GM18526 (cell line): ENCODE measurements around the gene PFKFB1.

Experiments
- POLR2A ChIP-seq: IDR thresholded peaks from 3 replicates; pipeline ENCODE4 v1.6.1; 2011; ENCODE audit not compliant: insufficient read length; ENCODE audit errors: extremely low read depth

The PFKFB1 gene

DNA sequence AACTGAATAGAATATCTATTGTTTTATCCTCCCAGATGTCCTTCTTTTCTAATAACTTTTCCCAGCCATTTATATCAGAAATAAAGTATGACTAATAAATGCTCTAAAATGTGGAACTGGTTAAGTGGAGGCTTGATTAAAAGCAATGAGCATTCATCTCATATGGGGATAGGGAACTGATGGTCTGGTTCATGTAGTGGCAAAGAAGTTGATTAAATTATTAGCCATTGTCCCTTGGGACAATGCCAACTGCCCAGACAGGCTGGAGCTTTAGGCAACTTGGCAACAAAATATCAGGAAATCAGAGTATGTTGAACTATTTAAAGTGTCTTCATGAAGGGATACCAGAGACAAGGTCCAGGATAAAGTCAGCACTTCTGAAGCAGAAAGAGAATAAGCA lies 49.2 kb downstream of the PFKFB1 start:
- no peak for TF ChIP-seq POLR2A

DNA sequence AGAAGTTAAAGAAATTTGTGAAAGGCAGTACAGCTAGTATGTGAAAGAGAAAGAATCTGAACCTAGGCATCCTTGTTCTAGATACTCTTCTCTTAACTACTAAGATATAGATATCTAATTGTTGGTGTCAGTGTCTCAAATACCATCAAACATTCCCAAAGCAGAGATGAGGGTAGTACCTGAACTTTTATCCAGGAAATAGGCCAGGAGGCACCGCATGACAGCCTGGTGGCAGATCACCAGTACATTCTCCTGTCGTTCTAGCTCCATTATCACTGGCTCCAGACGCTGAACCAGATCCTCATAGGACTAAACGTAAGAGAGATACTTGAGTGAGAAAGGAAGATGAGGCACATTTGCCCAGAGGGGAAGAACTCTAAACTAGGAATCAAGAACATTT lies 56.6 kb downstream of the PFKFB1 start:
- TF ChIP-seq POLR2A, result no peak

DNA sequence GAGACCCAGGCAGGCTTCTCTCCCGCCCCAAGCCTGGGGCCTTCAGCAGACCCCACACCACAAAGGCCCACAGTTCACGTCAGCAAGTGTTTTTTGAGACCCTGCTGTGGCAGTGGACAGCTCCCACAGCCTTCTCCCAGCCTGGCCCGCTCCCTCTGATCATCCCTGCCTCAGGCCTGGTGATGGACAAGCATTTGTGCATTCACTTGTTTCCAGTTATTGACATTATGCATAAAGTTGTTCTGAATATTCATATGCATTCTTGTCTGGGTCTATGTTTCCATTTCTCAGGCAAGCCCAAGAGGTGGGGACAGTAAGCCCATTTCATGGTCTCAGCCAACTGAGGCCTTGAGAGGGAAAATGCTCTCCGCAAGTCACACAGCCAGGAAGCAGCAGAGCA lies 58.7 kb downstream of the PFKFB1 start:
- no peak for TF ChIP-seq POLR2A

DNA sequence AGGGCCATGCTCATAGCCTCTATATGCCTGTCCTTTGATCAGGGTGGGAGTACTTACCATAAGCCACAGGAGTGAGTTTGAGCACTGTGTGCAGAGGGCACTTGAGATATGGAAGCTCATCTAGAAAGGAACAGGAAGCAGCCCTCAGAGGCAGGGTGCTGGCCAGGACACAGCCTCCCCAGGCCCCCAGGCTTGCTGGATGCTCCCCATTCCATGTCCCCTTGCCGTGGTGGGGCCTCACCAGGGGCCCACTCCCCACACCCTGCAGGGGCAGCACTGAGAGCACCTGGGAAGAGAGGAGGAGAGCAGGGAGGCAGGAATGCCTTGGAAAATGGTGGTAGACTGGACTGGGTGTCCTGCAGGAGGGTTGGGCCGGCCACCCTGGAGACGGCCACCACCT lies 59.1 kb downstream of the PFKFB1 start:
- TF ChIP-seq POLR2A, result no peak

DNA sequence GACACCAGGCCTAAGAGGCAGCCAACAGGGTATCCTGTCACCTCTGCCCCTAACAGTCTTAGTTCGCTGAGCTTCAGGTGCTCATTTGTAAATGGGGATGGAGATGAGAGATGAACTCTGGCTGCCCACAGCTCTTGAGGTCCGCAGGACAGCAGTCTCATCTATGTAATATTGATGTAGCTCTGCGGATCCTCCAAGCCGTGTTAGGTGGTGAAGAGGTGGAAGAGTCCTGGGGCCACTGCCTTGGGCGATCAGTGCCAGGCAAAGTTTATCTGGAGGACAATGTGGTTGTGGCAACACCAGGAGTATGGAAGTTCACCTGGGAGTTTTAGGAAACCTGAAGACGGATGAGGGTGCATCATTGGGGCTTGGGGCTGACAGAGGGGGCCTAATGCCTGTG lies 59.9 kb downstream of the PFKFB1 start:
- no peak for TF ChIP-seq POLR2A

DNA sequence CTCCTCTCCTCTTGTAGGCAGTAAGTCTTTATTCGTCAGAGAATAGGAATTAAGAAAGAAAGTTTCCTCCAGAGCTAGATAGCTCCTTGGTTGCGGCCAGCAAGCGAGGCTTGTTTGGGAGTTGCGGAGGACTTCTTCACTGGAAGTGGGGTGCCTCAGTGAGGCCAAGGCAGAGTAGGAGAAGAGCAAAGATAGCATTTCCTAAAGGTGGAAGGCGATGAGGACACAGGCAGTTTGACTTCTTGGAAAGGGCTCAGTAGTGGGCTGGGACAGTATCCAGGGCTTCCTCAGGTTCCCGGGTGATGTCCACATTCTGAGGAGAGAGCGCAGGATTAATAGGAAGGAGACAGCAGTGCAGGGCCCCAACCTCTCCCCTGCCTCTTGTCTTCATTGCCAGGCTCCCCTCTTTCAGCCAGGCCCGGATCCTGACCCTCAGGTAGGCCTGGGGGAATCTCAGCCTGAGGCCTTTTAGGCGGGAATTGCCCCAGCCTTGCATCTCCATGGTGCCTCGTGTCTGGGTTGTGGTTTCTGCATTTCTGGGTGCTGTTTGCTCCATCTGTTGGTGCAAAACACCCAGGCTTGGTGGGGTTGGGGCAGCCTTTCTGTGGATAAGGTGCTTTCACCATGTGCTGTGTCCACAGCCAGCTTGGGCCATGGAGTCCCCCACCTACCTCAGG lies 60.7 kb downstream of the PFKFB1 start:
- TF ChIP-seq POLR2A, result no peak

DNA sequence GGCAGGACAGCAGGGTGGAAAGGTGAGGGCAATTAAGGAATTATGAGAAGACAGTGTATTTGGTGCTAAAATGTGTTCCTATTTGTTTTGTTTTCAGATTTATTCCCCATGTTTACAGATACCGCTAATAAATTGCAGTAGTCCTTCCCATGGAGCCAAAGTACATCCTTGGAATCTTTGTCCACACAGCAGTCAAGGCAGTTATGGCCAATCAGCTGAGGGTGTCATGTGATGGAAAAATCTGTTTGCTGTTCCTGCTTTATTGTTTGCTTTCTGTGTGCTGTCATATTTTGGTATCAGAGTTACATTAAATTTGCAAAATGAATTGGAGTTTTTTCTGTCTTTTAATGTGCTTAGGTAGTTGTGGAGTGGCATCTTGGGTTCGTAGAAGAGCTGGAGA lies 62.9 kb downstream of the PFKFB1 start:
- no peak for TF ChIP-seq POLR2A

DNA sequence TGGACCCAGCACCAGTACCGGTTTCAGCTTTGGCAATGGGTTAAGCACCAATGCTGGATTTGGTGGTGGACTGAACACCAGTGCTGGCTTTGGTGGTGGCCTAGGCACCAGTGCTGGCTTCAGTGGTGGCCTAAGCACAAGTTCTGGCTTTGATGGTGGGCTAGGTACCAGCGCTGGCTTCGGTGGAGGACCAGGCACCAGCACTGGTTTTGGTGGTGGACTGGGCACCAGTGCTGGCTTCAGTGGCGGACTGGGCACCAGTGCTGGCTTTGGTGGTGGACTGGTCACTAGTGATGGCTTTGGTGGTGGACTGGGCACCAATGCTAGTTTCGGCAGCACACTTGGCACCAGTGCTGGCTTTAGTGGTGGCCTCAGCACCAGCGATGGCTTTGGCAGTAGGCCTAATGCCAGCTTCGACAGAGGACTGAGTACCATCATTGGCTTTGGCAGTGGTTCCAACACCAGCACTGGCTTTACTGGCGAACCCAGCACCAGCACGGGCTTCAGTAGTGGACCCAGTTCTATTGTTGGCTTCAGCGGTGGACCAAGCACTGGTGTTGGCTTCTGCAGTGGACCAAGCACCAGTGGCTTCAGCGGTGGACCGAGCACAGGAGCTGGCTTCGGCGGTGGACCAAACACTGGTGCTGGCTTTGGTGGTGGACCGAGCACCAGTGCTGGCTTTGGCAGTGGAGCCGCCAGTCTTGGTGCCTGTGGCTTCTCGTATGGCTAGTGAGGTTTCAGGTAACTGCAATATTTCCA lies 63.5 kb downstream of the PFKFB1 start:
- TF ChIP-seq POLR2A, result no peak

DNA sequence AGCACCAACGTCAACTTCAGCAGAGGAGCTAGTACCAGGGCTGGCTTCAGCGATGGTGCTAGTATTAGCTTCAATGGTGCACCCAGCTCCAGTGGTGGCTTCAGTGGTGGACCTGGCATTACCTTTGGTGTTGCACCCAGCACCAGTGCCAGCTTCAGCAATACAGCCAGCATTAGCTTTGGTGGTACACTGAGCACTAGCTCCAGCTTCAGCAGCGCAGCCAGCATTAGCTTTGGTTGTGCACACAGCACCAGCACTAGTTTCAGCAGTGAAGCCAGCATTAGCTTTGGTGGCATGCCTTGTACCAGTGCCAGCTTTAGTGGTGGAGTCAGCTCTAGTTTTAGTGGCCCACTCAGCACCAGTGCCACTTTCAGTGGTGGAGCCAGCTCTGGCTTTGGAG lies 65.1 kb downstream of the PFKFB1 start:
- TF ChIP-seq POLR2A, result no peak

DNA sequence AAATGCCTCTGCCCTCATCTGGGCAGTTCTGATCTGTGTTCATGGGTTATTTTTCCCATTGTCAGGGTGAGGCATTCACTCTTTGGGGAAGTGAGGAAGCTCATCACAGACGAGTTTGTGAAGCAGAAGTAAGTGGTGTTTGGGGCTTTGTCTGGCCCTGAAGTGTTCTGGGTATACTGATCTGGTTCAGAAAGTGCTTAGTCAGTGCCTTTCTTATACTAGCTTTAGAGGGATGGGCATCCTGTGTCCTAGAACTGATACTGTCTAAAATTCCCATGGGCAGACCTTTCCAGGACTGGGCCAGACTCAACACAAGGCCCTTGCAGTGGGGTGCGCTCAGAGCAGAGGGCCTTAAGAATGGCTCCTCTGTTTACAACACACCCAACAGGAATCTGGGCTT lies 67.0 kb downstream of the PFKFB1 start:
- TF ChIP-seq POLR2A, result no peak

DNA sequence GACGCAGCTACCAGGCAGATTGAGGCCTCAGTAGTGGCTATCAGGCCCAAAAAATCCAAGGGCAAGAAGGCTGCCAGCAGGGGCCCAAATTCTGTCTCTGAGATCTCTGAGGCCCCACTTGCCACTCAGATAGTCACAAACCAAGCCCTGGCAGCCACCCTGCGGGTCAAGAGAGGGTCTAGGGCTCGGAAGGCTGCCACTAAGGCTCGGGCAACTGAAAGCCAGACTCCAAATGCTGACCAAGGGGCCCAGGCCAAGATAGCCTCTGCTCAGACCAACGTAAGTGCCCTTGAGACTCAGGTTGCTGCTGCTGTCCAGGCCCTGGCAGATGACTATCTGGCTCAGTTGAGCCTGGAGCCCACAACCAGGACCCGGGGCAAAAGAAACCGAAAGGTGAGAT lies 70.6 kb downstream of the PFKFB1 start:
- TF ChIP-seq POLR2A, result no peak

DNA sequence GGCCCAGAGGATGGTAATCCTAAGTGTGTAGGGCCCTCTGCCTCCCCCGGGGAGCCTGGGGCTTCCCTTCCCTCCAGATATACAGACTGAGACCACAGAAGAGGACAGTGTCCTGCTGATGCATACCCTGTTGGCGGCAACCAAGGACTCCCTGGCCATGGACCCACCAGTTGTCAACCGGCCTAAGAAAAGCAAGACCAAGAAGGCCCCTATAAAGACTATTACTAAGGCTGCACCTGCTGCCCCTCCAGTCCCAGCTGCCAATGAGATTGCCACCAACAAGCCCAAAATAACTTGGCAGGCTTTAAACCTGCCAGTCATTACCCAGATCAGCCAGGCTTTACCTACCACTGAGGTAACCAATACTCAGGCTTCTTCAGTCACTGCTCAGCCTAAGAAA lies 71.4 kb downstream of the PFKFB1 start:
- no peak for TF ChIP-seq POLR2A

DNA sequence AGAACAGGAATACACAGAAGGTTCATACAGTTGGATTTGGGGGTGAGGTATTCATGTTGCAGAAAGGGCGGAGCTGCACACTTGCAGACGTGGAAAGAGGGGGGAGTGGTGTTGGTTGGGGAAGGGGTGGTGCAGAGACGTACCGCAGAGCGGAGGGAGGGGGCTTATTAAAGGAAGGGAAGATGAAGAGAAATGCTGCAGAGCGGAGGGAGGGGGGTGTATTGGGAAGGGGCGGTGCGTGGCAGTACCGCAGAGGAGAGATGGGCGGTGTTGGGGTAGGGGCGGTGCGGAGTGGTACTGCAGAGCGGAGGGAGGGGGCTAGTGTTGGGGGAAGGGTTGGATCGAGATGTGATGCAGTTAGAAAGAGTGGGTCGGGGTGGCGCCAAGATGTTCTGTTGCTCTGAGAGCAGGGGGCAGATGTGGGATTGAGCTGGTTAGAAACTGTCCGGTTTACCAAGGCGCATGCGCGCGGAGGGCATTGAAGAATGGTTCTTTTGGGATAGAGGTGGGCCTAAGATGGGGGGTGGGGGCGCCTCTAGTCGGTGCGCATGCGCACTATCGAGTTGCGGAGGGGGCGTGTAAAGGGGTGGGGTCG lies 72.5 kb downstream of the PFKFB1 start:
- TF ChIP-seq POLR2A, result no peak

DNA sequence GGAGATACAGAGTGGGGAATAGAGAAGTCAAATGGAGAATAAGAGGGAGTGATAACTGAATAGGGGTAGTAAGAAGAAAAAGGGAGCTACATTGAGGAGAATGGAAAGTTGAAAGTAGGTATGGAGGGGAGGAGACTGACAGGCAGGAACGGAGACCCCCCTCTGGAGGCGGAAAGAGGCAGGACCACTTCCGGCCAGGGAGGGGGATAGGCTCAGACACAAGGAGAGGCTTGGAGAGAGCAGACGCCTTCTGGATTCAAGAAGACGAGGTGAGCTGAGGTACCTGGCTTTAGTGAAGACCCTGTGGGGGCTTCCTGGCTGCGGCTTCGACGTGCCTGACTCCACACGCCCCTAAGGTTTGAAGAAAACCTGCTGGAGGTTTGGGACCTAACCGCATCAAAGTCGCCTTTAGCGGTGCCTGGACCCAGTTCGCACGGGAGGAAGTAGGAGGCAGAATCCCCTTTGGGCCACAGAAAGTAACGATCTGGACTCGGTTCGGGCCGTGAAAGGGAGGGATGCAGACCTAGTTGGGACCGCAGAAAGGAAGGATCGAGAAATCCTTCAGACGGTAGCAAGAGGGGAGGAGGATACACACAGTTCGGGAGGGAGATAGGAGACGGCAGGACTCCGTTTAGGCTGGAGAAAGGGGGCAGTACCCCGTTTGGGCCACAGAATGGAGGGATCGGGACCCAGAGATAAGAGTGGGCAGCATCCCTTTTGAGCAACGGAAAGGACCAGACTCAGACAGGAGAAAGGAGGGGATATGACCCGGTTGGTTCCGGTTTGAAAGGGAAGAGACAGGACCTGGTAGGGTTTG lies 73.2 kb downstream of the PFKFB1 start, which contains the start of gene TRO:
Gene TRO, plus strand, starts transcription at position 215 of the 817 bp plus-strand sequence. CDS start 1,423 bp downstream, outside the sequence.
- TF ChIP-seq POLR2A, result no peak

DNA sequence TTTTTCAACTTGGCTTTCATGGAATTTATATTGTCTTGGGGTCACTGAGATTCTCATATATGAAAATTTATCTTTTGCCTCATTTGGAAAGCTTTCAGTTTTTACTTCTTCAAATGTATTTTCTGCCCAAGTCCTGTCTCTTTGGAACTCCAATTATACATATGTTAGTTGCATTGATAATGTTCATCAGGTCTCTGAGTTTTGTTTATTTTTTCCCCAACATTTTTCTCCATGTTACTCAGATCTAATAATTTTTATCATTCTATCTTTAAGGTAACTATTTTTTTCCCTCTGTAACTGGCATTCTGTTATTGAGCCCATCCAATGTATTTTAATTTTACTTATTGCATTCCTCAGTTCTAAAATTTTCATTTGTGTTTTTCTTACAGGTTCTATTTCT lies 84.0 kb downstream of the PFKFB1 start:
- TF ChIP-seq POLR2A, result no peak
